ENCODE results near the gene CIB2. TPM values are rescaled to one million over a fixed set of nuclear protein-coding genes. Genes with fewer than 3 reads are reported as not detected.

The CIB2 gene
- total and polyA plus RNA-seq, 8 donors: 0.80 to 20.4 (median 5.2) TPM; not detected in 1

DNA sequence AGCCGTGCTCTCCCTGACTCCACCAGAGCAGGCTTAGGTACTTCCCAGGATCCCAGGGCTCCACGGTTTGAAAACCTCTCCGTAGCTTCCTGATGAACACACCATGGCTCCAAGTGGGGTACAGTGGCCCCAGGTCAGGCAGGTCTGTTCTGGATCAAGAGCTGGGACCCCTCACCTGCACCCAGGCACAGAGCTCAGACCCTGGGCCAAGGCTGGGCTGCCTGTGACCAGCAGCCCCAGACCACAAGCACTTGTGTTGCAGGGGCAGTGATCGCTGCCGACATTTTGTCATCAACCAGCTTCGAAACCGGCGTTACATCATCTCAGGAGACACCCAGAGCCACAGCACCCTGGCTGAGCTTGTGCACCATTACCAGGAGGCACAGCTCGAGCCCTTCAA is 33.6 kb downstream of the CIB2 start:
- DNase-seq: no peak
- H3K27me3 ChIP-seq: no peaks in the 10 kb centered on the region

DNA sequence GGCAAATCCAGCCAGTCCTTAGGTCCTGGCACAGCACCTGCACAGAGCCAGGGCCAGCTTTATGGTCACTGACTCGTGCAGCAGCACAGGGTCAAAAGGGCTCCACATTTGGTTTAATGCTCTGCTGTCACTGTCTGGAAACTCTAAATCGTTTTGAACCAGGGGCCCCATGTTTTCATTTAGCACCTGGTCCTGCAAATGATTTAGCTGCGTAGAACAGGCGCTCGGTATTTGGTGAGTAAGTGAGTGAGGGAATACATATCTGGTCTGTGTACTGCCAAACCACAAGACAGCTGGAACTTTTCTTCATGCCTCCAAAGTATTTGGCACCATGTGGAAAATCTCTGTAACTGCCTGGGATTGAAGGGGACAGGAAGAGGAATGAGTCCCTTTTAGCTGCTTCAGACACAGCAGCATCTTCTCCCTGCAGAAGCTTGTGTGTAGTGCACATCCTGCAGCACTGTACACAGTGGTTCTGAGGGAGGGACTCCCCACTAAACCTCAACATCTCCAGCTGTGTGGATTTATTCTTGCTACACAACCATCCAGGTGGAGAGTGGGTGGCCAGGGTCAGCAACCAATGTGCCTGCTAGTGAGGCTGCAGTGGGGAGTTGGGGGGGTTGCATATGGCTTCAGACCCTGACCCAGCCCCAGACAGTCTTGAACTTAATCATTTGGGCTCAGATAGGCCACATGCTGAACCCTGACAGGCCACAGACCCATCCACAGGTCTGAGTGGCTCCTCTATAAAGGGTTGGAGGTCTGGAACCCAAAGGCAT is 37.8 kb downstream of the CIB2 start:
- no peaks in the 10 kb centered on the region for H3K27me3 ChIP-seq
- no peaks in the 10 kb centered on the region for H3K9me3 ChIP-seq
- 43 to 59% (median 46%) methylated on average over 5 of the region's 5 CpGs for WGBS, 5 donors
- H3K4me3 ChIP-seq: no peak overlapping the region
- TF ChIP-seq, protein P1, sequence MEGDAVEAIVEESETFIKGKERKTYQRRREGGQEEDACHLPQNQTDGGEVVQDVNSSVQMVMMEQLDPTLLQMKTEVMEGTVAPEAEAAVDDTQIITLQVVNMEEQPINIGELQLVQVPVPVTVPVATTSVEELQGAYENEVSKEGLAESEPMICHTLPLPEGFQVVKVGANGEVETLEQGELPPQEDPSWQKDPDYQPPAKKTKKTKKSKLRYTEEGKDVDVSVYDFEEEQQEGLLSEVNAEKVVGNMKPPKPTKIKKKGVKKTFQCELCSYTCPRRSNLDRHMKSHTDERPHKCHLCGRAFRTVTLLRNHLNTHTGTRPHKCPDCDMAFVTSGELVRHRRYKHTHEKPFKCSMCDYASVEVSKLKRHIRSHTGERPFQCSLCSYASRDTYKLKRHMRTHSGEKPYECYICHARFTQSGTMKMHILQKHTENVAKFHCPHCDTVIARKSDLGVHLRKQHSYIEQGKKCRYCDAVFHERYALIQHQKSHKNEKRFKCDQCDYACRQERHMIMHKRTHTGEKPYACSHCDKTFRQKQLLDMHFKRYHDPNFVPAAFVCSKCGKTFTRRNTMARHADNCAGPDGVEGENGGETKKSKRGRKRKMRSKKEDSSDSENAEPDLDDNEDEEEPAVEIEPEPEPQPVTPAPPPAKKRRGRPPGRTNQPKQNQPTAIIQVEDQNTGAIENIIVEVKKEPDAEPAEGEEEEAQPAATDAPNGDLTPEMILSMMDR (IDR thresholded peaks at IDR 0.05): no peak
- TF ChIP-seq POLR2AphosphoS5 (IDR thresholded peaks at IDR 0.05): peak in 2 of 3 donors; percentile 42 to 68
- DNase-seq: peak in 1 of 2 donors; percentile 78
- H3K27ac ChIP-seq: peak overlapping the region in 1 of 5 donors; percentile 36
- no peaks in the 10 kb centered on the region for H3K36me3 ChIP-seq
- intact Hi-C loops (cut with DNase I; ENCODE audit: low total_unique reads): no loop called here
- peaks cover 3 to 32% (median 25%) of the 10 kb centered on the region in 4 donors for H3K4me1 ChIP-seq

More for the DNA sequence above, 33.6 kb downstream of the CIB2 start:
- no peak for TF ChIP-seq EP300 (IDR thresholded peaks at IDR 0.05)
- no peak for TF ChIP-seq POLR2AphosphoS5 (IDR thresholded peaks at IDR 0.05)
- TF ChIP-seq, protein P1 (IDR thresholded peaks at IDR 0.05): no peak
- TF ChIP-seq POLR2A (IDR thresholded peaks at IDR 0.05): no peak
- WGBS, 5 donors: 69 to 94% (median 92%) methylated on average over 3 to 9 of the region's 9 CpGs
- intact Hi-C loops (cut with DNase I; ENCODE audit: low total_unique reads): no loop called here
- no peak overlapping the region for H3K27ac ChIP-seq
- H3K4me1 ChIP-seq: peaks cover 3 to 13% (median 10%) of the 10 kb centered on the region in 4 donors
- H3K9me3 ChIP-seq: no peaks in the 10 kb centered on the region
- H3K4me3 ChIP-seq: no peak overlapping the region
- H3K36me3 ChIP-seq: no peaks in the 10 kb centered on the region

DNA sequence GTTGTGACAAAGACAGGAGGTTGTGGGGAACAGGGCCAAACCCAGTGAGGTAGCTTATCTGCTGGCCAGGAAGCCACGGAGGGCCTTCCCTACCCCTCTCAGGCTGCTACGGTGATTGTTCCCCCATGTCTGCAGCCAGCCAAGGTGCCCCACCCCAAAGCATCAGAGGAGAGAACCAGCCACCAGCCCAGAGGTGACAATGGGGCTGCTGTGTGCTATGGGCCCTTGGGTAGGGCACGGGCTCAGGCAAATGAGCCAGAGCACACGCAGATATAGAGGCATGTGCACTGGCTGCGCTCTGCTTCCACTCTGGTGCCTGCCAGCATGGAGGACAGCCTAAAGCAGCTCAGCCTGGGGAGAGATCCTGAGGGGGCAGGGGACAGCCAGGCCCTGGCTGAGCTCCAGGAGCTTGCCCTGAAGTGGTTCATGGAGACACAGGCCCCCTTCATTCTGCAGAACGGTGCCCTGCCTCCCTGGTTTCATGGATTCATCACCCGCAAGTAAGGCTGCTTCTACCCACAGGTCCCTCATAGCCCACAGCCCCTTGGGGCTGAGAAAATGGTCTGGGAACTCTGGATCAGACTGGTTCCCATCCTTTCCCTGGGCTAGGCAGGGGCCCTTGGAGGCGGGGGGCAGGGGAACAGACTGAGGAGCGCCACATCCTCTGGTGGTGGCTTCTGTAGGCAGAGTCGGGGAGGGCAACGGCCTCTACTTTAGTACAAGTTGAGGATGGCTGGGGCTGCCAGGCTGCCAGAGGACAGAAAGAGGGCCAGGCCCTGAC is 38.8 kb downstream of the CIB2 start, which contains the start of gene SH2D7:
Gene SH2D7 (plus strand): TSS at position 301 of the 781 bp plus-strand sequence. CDS start 24 bp downstream, at position 325.
- no peaks in the 10 kb centered on the region for H3K27me3 ChIP-seq
- H3K9me3 ChIP-seq: no peaks in the 10 kb centered on the region
- 62 to 71% (median 68%) methylated on average over 9 to 11 of the region's 11 CpGs for WGBS, 5 donors
- H3K4me3 ChIP-seq: no peak within 1 kb of the TSS
- H3K36me3 ChIP-seq: no peaks in the 10 kb centered on the region
- DNase-seq: no peak
- TF ChIP-seq POLR2AphosphoS5 (IDR thresholded peaks at IDR 0.05) (no peak), EP300 (IDR thresholded peaks at IDR 0.05) (no peak), POLR2A (IDR thresholded peaks at IDR 0.05) (no peak)
- TF ChIP-seq, protein P1 (IDR thresholded peaks at IDR 0.05): no peak
- peaks cover 3 to 41% (median 33%) of the 10 kb centered on the region in 4 donors for H3K4me1 ChIP-seq
- peak within 1 kb of the TSS in 1 of 5 donors; percentile 36 for H3K27ac ChIP-seq
- intact Hi-C loops (cut with DNase I; ENCODE audit: low total_unique reads): no loop called here

DNA sequence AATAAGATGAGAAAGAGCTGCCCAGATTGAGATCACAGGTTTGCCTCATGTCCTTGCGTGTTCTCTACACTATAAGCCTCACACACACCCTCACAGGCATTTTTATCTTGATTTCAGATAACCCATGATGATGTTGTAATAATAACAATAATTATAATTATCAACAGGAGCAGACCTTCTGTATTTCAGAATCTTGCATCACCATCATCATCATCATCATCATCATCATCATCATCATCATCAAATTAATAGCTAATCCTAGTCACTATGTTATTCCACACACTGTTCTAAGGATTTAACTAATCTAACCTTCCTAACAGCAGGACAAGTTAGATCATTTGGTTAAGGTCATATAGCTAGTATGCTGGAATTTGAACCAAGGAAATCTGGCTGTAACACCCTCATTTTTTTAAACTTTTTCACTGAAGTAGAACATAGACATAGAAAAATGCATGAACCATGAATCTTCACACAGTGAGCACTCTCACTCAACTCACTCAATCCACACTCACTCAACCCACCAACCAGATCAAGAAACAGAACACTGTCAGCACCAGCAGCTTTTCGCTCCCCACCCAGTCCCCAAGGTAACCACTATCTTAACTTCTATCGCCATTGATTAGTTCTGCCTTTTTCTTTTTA is 40.7 kb downstream of the CIB2 start:
- intact Hi-C loops (cut with DNase I; ENCODE audit: low total_unique reads): no loop called here
- peaks cover 3 to 41% (median 34%) of the 10 kb centered on the region in 4 donors for H3K4me1 ChIP-seq
- no peak overlapping the region for H3K4me3 ChIP-seq
- no peak overlapping the region for H3K27ac ChIP-seq
- TF ChIP-seq, protein P1 (IDR thresholded peaks at IDR 0.05): no peak
- TF ChIP-seq POLR2A (IDR thresholded peaks at IDR 0.05): no peak
- TF ChIP-seq POLR2AphosphoS5 (IDR thresholded peaks at IDR 0.05): no peak
- no peak for TF ChIP-seq EP300 (IDR thresholded peaks at IDR 0.05)
- H3K27me3 ChIP-seq: no peaks in the 10 kb centered on the region
- H3K9me3 ChIP-seq: no peaks in the 10 kb centered on the region
- DNase-seq: no peak
- no peaks in the 10 kb centered on the region for H3K36me3 ChIP-seq
- 83 to 97% (median 91%) methylated on average over 3 of the region's 3 CpGs for WGBS, 5 donors

Data from stomach (tissue), 9 donors.